ENCODE measurements around the gene ATP6V0C. TPM values are rescaled to one million over a fixed set of nuclear protein-coding genes. Genes with fewer than 3 reads are reported as not detected.

The ATP6V0C gene
- total and polyA plus RNA-seq, 2 of the 13 experiments (the other 11 are each of a cell fraction or from before 2014, with no cell fraction given): 10.4 to 20.1 TPM

GRCh38 chr16:2531696-2532493 lies 18.1 kb downstream of the ATP6V0C start (continued):
- TF ChIP-seq FOXO1 (CRISPR knock-in tag; IDR thresholded peaks at IDR 0.05) (no peak; the same call in 1 of the 2 replicates), CEBPZ (IDR thresholded peaks at IDR 0.05; ENCODE audit: low read length) (no peak), SOX5 (CRISPR knock-in tag; IDR thresholded peaks at IDR 0.05; ENCODE audit: borderline replicate concordance) (peak; percentile 68; the same call in 1 of the 2 replicates), LRRFIP1 (CRISPR knock-in tag; conservative IDR thresholded peaks at IDR 0.05) (no peak), NAIF1 (CRISPR knock-in tag; IDR thresholded peaks at IDR 0.05; ENCODE audit: borderline replicate concordance) (peak; percentile 81; the same call in 1 of the 2 replicates), ZNF142 (CRISPR knock-in tag; IDR thresholded peaks at IDR 0.05) (peak; percentile 31; the same call in 1 of the 2 replicates), ZNF251 (CRISPR knock-in tag; IDR thresholded peaks at IDR 0.05) (no peak), PRDM4 (CRISPR knock-in tag; IDR thresholded peaks at IDR 0.05; ENCODE audit: borderline replicate concordance) (no peak), RBM22 (optimal IDR thresholded peaks at IDR 0.05; ENCODE audit: low read length) (peak; percentile 91)
